Liver (tissue), 9 donors: ENCODE measurements around the gene ANGPT4. TPM values are rescaled to one million over a fixed set of nuclear protein-coding genes. Genes with fewer than 3 reads are reported as not detected.
"Not testable (repeated sequence)": the region's sequence is repeated elsewhere in the genome, so short reads cannot be mapped to it uniquely, and the experiment has no call there.

Experiments used
- DNase-seq: peaks from one replicate; pipeline ENCODE4 v3.0.0-alpha.2; 2017; ENCODE audit warnings: low spot score
- H3K27ac ChIP-seq, 2 donors: one replicate each; pipeline ENCODE4 v1.7.0; 2013; ENCODE audit warnings: inconsistent platforms in 2 of 2, low read length in 2 of 2, control low read depth in 1 of 2, low read depth in 1 of 2, mild to moderate bottlenecking in 1 of 2
- H3K27me3 ChIP-seq, 4 donors: one replicate each; pipeline versions ENCODE4 v1.6.1 to v1.7.0; 2013; ENCODE audit warnings: low read length in 3 of 4, inconsistent platforms in 1 of 4, mild to moderate bottlenecking in 1 of 4, moderate library complexity in 1 of 4; ENCODE audit not compliant: control insufficient read depth in 4 of 4, insufficient read depth in 4 of 4
- H3K36me3 ChIP-seq, 4 donors: one replicate each; pipeline versions ENCODE4 v1.6.1 to v1.7.0; 2013; ENCODE audit warnings: low read length in 3 of 4, mild to moderate bottlenecking in 3 of 4, low read depth in 1 of 4, moderate library complexity in 1 of 4; ENCODE audit not compliant: control insufficient read depth in 4 of 4, insufficient read depth in 3 of 4
- H3K4me1 ChIP-seq, 4 donors: one replicate each; pipeline versions ENCODE4 v1.6.1 to v1.7.0; 2013; ENCODE audit warnings: low read length in 3 of 4, mild to moderate bottlenecking in 3 of 4, moderate library complexity in 1 of 4; ENCODE audit not compliant: control insufficient read depth in 4 of 4, insufficient read depth in 4 of 4
- H3K4me3 ChIP-seq, 3 donors: one replicate each; pipeline versions ENCODE4 v1.6.1 to v1.7.0; 2013; ENCODE audit warnings: low read length in 3 of 3, control low read depth in 1 of 3, low read depth in 1 of 3, mild to moderate bottlenecking in 1 of 3
- H3K9ac ChIP-seq, 2 donors: one replicate each; pipeline ENCODE4 v1.7.0; 2013; ENCODE audit warnings: low read length in 2 of 2, mild to moderate bottlenecking in 2 of 2, moderate library complexity in 2 of 2, control low read depth in 1 of 2, low read depth in 1 of 2
- H3K9me3 ChIP-seq, 4 donors: one replicate each; pipeline versions ENCODE4 v1.6.1 to v1.7.0; 2013; ENCODE audit warnings: low read length in 3 of 4; ENCODE audit not compliant: control insufficient read depth in 4 of 4
- CTCF ChIP-seq: fragments of 150-350 bp; IDR thresholded peaks from 2 replicates; pipeline ENCODE4 v1.5.1; 2017; ENCODE audit warnings: improper control_type of control experiment, low read depth, low read length; ENCODE audit not compliant: missing input control
- EGR1 ChIP-seq, 2 donors: IDR thresholded peaks; 2 replicates each; pipeline ENCODE4 v1.6.1; 2016 to 2018; ENCODE audit warnings: antibody characterized with exemption in 2 of 2, low read depth in 2 of 2
- FOXA1 ChIP-seq: IDR thresholded peaks from 2 replicates; pipeline ENCODE4 v1.6.1; 2016; ENCODE audit warnings: antibody characterized with exemption
- FOXA2 ChIP-seq: IDR thresholded peaks from 2 replicates; pipeline ENCODE4 v1.6.1; 2016; ENCODE audit warnings: antibody characterized with exemption
- GABPA ChIP-seq, 2 donors: IDR thresholded peaks in 1 of 2; conservative IDR thresholded peaks in 1 of 2; 2 replicates each; pipeline ENCODE4 v1.6.1; 2016; ENCODE audit warnings: antibody characterized with exemption in 2 of 2, mild to moderate bottlenecking in 1 of 2, moderate library complexity in 1 of 2
- HNF4A ChIP-seq, 2 donors: conservative IDR thresholded peaks; 2 replicates each; pipeline ENCODE4 v1.6.1; 2016; ENCODE audit warnings: antibody characterized with exemption in 2 of 2, mild to moderate bottlenecking in 2 of 2
- HNF4G ChIP-seq: IDR thresholded peaks from 2 replicates; pipeline ENCODE4 v1.6.1; 2016; ENCODE audit warnings: antibody characterized with exemption
- JUND ChIP-seq, 2 donors: IDR thresholded peaks; 2 replicates each; pipeline ENCODE4 v1.6.1; 2016; ENCODE audit warnings: antibody characterized with exemption in 2 of 2
- MAX ChIP-seq: IDR thresholded peaks from 2 replicates; pipeline ENCODE4 v1.6.1; 2016; ENCODE audit warnings: antibody characterized with exemption
- NR2F2 ChIP-seq: IDR thresholded peaks from 2 replicates; pipeline ENCODE4 v1.6.1; 2016; ENCODE audit warnings: antibody characterized with exemption
- RAD21 ChIP-seq, 2 donors: IDR thresholded peaks; 2 replicates each; pipeline ENCODE4 v1.6.1; 2016; ENCODE audit warnings: antibody characterized with exemption in 2 of 2, mild to moderate bottlenecking in 2 of 2
- RXRA ChIP-seq, 2 donors: IDR thresholded peaks; 2 replicates each; pipeline ENCODE4 v1.6.1; 2017 to 2018; ENCODE audit warnings: antibody characterized with exemption in 2 of 2, mild to moderate bottlenecking in 1 of 2
- TAF1 ChIP-seq: conservative IDR thresholded peaks from 2 replicates; pipeline ENCODE4 v1.6.1; 2016; ENCODE audit warnings: antibody characterized with exemption, mild to moderate bottlenecking
- YY1 ChIP-seq: IDR thresholded peaks from 2 replicates; pipeline ENCODE4 v1.6.1; 2016; ENCODE audit warnings: antibody characterized with exemption, mild to moderate bottlenecking
- WGBS: extraction: QIAGEN DNeasy Blood & Tissue Kit; methylation state at CpG from one replicate; pipeline ENCODE4 v1.1.7; 2013; 5-methylcytosine and 5-hydroxymethylcytosine counted together
- polyA plus RNA-seq, 2 donors: library from polyadenylated mRNA; stranded (reverse) in 1 of 2; unstranded in 1 of 2; fragments of 200-250 nt in 1 of 2; fragments of >200 nt in 1 of 2; fragmentation: Nextera tagmentation in 1 of 2; extraction: Ambion mirVana in 1 of 2; gene quantifications; one replicate each; pipeline versions ENCODE4 v1.2.1 to v1.2.3, GENCODE V29; 2013 to 2015
- total RNA-seq, 2 donors: library from RNA; depleted of rRNA; stranded (reverse); fragments of >200 nt; gene quantifications; one replicate each; pipeline ENCODE4 v1.2.3, GENCODE V29; 2014
- TF ChIP-seq, protein P1 (sequence below): IDR thresholded peaks from 2 replicates; pipeline ENCODE4 v1.6.1; 2016; ENCODE audit warnings: antibody characterized with exemption, mild to moderate bottlenecking
- TF ChIP-seq, protein P2 (sequence below): IDR thresholded peaks from 2 replicates; pipeline ENCODE4 v1.6.1; 2016; ENCODE audit warnings: antibody characterized with exemption
- donor health status: healthy.
- donor health status: healthy.
- donor health status: healthy.
- donor health status: healthy.
- donor health status: healthy.

Gene ANGPT4
- total and polyA plus RNA-seq, 4 donors: 0.05 to 0.13 (median 0.08) TPM

DNA sequence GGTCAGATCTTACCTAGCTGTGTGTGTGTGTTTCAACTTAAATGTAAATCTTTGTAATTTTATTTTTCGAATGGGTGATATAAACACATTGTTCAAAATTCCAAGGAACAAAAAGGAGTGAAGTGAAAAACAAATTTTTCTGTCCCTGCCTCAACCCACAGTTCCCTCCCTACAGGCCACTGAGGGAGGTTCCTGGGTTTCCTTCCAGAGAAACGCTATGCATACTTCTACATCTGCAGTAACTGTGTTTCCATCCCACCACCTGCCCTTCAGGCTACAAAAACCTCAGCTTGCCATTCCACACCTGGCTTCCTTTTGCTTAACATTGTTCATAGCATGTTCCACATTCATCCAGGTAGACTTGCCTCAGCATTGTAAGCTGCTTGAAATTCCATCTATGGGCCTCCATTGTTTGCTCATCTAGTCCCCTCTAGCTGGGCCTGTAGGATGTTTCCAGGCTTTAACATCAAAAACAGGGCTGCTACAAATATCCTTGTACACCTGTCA is 12.0 kb downstream of the ANGPT4 start:
- H3K4me1 ChIP-seq: no peaks in the 10 kb centered on the region
- no peak overlapping the region for H3K4me3 ChIP-seq
- H3K27me3 ChIP-seq: no peaks in the 10 kb centered on the region
- H3K36me3 ChIP-seq: no peaks in the 10 kb centered on the region
- DNase-seq: no peak
- no peak overlapping the region for H3K9ac ChIP-seq
- H3K27ac ChIP-seq: no peak overlapping the region
- TF ChIP-seq CTCF (no peak), YY1 (no peak), HNF4A (conservative IDR thresholded peaks at IDR 0.05) (no peak), FOXA2 (no peak), NR2F2 (no peak), RXRA (IDR thresholded peaks at IDR 0.05) (no peak), GABPA (IDR thresholded peaks at IDR 0.05 in 1 of 2, conservative IDR thresholded peaks at IDR 0.05 in 1 of 2) (no peak), MAX (no peak), RAD21 (IDR thresholded peaks at IDR 0.05) (no peak)
- TF ChIP-seq, protein P1, sequence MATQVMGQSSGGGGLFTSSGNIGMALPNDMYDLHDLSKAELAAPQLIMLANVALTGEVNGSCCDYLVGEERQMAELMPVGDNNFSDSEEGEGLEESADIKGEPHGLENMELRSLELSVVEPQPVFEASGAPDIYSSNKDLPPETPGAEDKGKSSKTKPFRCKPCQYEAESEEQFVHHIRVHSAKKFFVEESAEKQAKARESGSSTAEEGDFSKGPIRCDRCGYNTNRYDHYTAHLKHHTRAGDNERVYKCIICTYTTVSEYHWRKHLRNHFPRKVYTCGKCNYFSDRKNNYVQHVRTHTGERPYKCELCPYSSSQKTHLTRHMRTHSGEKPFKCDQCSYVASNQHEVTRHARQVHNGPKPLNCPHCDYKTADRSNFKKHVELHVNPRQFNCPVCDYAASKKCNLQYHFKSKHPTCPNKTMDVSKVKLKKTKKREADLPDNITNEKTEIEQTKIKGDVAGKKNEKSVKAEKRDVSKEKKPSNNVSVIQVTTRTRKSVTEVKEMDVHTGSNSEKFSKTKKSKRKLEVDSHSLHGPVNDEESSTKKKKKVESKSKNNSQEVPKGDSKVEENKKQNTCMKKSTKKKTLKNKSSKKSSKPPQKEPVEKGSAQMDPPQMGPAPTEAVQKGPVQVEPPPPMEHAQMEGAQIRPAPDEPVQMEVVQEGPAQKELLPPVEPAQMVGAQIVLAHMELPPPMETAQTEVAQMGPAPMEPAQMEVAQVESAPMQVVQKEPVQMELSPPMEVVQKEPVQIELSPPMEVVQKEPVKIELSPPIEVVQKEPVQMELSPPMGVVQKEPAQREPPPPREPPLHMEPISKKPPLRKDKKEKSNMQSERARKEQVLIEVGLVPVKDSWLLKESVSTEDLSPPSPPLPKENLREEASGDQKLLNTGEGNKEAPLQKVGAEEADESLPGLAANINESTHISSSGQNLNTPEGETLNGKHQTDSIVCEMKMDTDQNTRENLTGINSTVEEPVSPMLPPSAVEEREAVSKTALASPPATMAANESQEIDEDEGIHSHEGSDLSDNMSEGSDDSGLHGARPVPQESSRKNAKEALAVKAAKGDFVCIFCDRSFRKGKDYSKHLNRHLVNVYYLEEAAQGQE: no peak
- 87% methylated on average over 2 of the region's 2 CpGs for WGBS
- H3K9me3 ChIP-seq: no peaks in the 10 kb centered on the region

DNA sequence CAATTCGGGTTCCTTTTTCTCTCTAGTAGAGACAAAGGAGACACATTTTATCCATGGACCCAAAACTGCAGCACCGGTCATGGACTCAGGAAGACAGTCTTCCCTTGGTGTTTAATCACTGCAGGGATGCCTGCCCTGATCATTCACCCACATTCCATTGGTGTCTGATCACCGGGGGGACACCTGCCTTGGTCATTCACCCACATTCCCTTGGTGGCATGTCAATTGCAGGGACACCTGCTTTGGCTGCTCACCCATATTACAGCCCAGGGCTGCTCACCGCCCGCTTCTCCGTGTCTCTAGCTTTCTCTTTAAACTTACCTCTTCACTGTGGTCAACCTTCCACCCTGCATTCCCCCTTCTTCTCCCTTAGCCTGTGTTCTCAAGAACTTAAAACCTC is 18.7 kb downstream of the ANGPT4 start:
- H3K27me3 ChIP-seq, H3K9ac ChIP-seq, H3K4me1 ChIP-seq, H3K9me3 ChIP-seq, DNase-seq, H3K27ac ChIP-seq, H3K36me3 ChIP-seq, H3K4me3 ChIP-seq: not testable (repeated sequence)
- WGBS: 88% methylated on average over 6 of the region's 6 CpGs

DNA sequence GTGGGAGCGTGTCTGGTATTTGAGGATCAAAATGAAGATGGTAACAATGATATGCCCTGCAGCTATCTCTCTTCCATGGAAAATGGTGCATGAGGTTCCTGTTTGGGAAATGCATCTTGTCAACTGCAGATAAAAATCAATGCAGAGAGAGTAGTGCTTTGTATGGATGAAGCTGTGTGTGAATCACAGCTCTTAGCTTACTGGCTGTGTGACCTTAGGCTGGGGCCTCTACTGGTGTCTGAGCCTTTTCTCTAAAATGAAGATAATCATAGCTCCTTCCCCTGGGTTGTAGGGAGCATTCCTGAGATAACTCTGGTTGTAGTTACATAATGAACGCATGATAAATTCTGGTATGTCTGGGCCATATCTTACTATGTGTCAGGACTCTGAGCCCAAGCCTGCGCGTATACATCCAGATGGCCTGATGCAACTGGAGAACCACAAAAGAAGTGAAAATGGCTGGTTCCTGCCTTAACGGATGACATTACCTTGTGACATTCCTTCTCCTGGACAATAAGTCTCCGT is 19.6 kb downstream of the ANGPT4 start:
- no peaks in the 10 kb centered on the region for H3K4me1 ChIP-seq
- no peak overlapping the region for H3K27ac ChIP-seq
- WGBS: 86% methylated on average over 6 of the region's 6 CpGs
- H3K36me3 ChIP-seq: no peaks in the 10 kb centered on the region
- H3K9me3 ChIP-seq: no peaks in the 10 kb centered on the region
- H3K4me3 ChIP-seq: no peak overlapping the region
- no peak for DNase-seq
- no peak overlapping the region for H3K9ac ChIP-seq
- H3K27me3 ChIP-seq: no peaks in the 10 kb centered on the region
- TF ChIP-seq NR2F2: no peak
- no peak for TF ChIP-seq JUND (IDR thresholded peaks at IDR 0.05)
- TF ChIP-seq FOXA1: no peak
- TF ChIP-seq, protein P1: no peak
- no peak for TF ChIP-seq MAX
- TF ChIP-seq HNF4G: no peak
- TF ChIP-seq YY1: no peak
- TF ChIP-seq RAD21 (IDR thresholded peaks at IDR 0.05): no peak
- TF ChIP-seq EGR1 (IDR thresholded peaks at IDR 0.05; ENCODE audit: low read depth in 2 of 2): no peak
- no peak for TF ChIP-seq TAF1
- TF ChIP-seq RXRA (IDR thresholded peaks at IDR 0.05): no peak
- no peak for TF ChIP-seq FOXA2
- TF ChIP-seq, protein P2, sequence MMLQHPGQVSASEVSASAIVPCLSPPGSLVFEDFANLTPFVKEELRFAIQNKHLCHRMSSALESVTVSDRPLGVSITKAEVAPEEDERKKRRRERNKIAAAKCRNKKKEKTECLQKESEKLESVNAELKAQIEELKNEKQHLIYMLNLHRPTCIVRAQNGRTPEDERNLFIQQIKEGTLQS: no peak
